ENCODE data around the gene GPC6. TPM values are rescaled to one million over a fixed set of nuclear protein-coding genes. Genes with fewer than 3 reads are reported as not detected.

The GPC6 gene
- total and polyA plus RNA-seq, 9 of the 15 experiments (the other 6 are each of a cell fraction or from before 2014, with no cell fraction given), result under 0.01 to 0.20 (median 0.01) TPM; not detected in 4

DNA sequence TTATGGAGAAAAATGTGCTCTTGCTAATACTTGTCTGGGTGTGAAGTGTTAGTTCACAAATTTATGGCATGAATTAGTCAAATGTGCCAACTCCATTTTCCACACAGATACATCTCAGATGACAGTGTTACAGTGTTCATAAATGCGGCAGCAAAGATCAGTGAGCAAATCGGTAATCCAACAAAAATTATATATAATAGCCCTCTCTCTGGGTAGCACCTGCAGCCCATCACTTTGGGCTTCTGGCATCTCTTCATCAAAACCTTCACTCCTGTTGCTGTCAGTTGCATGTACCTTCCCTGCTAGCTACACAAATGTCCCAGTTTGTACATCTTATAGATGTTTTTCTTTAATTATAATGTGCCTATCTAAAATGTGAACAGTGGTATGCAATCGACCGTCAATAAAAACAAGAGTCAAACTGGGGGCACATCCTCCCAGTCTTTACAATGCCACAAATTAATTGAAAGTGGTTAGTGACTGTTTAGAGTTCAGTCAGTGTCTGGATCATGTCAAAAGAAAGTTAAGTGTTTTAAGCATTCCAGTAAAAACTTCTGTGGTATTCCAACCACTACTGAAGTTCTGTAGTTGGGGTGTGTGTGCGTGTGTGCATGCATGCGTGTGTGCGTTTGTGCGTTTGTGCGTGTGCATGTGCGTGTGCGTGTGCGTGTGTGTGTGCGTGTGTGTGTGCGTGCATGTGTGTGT is 804.0 kb downstream of the GPC6 start:
- in situ Hi-C loops (cut with MboI) (no loop called here), intact Hi-C loops (cut with micrococcal nuclease) (no loop called here)
- Histone ChIP-seq H4K20me1 (replicated peaks; ENCODE audit: control insufficient read depth, insufficient read depth, low read length) (no peaks in the 10 kb centered on the region), H3K27ac (ENCODE audit: extremely low read depth, low read depth, low read length) (no peak overlapping the region), H3K27me3 (ENCODE audit: control insufficient read depth in 2 of 2, insufficient read depth in 2 of 2, low read length in 2 of 2) (no peaks in the 10 kb centered on the region), H2AFZ (ENCODE audit: low read depth, low read length) (no peak overlapping the region), H3K4me2 (ENCODE audit: insufficient read depth, low read length) (no peak overlapping the region), H3K4me1 (replicated peaks in 1 of 2; ENCODE audit: control insufficient read depth in 2 of 2, insufficient read depth in 2 of 2, low read length in 2 of 2) (no peaks in the 10 kb centered on the region), H3K4me3 (no peak overlapping the region), H3K9me1 (ENCODE audit: control insufficient read depth, insufficient read depth, low read length) (no peaks in the 10 kb centered on the region), H3K36me3 (ENCODE audit: control insufficient read depth, insufficient read depth, low read length) (no peaks in the 10 kb centered on the region), H3K9ac (ENCODE audit: insufficient read depth in 1 of 2, low read depth in 2 of 2, low read length in 2 of 2) (no peak overlapping the region), H3K79me2 (ENCODE audit: control insufficient read depth, insufficient read depth, low read length) (no peaks in the 10 kb centered on the region), H3K9me3 (replicated peaks; ENCODE audit: control insufficient read depth, insufficient read depth, low read depth, low read length) (no peaks in the 10 kb centered on the region)
- TF ChIP-seq TEAD4 (IDR thresholded peaks at IDR 0.05; ENCODE audit: low read length), result no peak
- TF ChIP-seq TEAD4 (CRISPR knock-in tag; IDR thresholded peaks at IDR 0.05; ENCODE audit: borderline replicate concordance), result no peak
- TF ChIP-seq, protein P1, sequence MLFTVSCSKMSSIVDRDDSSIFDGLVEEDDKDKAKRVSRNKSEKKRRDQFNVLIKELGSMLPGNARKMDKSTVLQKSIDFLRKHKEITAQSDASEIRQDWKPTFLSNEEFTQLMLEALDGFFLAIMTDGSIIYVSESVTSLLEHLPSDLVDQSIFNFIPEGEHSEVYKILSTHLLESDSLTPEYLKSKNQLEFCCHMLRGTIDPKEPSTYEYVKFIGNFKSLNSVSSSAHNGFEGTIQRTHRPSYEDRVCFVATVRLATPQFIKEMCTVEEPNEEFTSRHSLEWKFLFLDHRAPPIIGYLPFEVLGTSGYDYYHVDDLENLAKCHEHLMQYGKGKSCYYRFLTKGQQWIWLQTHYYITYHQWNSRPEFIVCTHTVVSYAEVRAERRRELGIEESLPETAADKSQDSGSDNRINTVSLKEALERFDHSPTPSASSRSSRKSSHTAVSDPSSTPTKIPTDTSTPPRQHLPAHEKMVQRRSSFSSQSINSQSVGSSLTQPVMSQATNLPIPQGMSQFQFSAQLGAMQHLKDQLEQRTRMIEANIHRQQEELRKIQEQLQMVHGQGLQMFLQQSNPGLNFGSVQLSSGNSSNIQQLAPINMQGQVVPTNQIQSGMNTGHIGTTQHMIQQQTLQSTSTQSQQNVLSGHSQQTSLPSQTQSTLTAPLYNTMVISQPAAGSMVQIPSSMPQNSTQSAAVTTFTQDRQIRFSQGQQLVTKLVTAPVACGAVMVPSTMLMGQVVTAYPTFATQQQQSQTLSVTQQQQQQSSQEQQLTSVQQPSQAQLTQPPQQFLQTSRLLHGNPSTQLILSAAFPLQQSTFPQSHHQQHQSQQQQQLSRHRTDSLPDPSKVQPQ (CRISPR knock-in tag; IDR thresholded peaks at IDR 0.05; ENCODE audit: borderline replicate concordance), result no peak
- no peak for TF ChIP-seq CSDE1 (IDR thresholded peaks at IDR 0.05)
- TF ChIP-seq RCOR1 (IDR thresholded peaks at IDR 0.05; ENCODE audit: borderline replicate concordance in 1 of 2, low read depth in 2 of 2, low read length in 2 of 2), result no peak
- TF ChIP-seq NCOA1 (IDR thresholded peaks at IDR 0.05; ENCODE audit: low read depth), result no peak
- no peak for TF ChIP-seq POLR2AphosphoS2 (IDR thresholded peaks at IDR 0.05; ENCODE audit: low read length)
- TF ChIP-seq, protein P2, sequence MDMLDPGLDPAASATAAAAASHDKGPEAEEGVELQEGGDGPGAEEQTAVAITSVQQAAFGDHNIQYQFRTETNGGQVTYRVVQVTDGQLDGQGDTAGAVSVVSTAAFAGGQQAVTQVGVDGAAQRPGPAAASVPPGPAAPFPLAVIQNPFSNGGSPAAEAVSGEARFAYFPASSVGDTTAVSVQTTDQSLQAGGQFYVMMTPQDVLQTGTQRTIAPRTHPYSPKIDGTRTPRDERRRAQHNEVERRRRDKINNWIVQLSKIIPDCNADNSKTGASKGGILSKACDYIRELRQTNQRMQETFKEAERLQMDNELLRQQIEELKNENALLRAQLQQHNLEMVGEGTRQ (CRISPR knock-in tag; IDR thresholded peaks at IDR 0.05), result no peak
- TF ChIP-seq, protein P3, sequence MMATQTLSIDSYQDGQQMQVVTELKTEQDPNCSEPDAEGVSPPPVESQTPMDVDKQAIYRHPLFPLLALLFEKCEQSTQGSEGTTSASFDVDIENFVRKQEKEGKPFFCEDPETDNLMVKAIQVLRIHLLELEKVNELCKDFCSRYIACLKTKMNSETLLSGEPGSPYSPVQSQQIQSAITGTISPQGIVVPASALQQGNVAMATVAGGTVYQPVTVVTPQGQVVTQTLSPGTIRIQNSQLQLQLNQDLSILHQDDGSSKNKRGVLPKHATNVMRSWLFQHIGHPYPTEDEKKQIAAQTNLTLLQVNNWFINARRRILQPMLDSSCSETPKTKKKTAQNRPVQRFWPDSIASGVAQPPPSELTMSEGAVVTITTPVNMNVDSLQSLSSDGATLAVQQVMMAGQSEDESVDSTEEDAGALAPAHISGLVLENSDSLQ (IDR thresholded peaks at IDR 0.05), result no peak
- TF ChIP-seq ZNF444 (CRISPR knock-in tag; IDR thresholded peaks at IDR 0.05), result no peak
- TF ChIP-seq, protein P4, sequence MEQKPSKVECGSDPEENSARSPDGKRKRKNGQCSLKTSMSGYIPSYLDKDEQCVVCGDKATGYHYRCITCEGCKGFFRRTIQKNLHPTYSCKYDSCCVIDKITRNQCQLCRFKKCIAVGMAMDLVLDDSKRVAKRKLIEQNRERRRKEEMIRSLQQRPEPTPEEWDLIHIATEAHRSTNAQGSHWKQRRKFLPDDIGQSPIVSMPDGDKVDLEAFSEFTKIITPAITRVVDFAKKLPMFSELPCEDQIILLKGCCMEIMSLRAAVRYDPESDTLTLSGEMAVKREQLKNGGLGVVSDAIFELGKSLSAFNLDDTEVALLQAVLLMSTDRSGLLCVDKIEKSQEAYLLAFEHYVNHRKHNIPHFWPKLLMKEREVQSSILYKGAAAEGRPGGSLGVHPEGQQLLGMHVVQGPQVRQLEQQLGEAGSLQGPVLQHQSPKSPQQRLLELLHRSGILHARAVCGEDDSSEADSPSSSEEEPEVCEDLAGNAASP (IDR thresholded peaks at IDR 0.05), result no peak
- TF ChIP-seq, protein P5, sequence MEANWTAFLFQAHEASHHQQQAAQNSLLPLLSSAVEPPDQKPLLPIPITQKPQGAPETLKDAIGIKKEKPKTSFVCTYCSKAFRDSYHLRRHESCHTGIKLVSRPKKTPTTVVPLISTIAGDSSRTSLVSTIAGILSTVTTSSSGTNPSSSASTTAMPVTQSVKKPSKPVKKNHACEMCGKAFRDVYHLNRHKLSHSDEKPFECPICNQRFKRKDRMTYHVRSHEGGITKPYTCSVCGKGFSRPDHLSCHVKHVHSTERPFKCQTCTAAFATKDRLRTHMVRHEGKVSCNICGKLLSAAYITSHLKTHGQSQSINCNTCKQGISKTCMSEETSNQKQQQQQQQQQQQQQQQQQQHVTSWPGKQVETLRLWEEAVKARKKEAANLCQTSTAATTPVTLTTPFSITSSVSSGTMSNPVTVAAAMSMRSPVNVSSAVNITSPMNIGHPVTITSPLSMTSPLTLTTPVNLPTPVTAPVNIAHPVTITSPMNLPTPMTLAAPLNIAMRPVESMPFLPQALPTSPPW (CRISPR knock-in tag; IDR thresholded peaks at IDR 0.05), result no peak
- TF ChIP-seq ZNF778 (CRISPR knock-in tag; IDR thresholded peaks at IDR 0.05), result no peak
- no peak for TF ChIP-seq ELF2 (CRISPR knock-in tag; IDR thresholded peaks at IDR 0.05)
- CTCF ChIA-PET (ENCODE audit: low intra/inter-chr PET ratio), result no interaction called here
- POLR2A ChIA-PET, result no interaction called here
- DNase-seq (ENCODE audit: extremely low read depth in 1 of 4, low spot score in 3 of 4) (no peak), ATAC-seq (no peak), FAIRE-seq (no peak)
- BruUV-seq (replicated peaks), result no TSS peak
- 15% methylated on average over 14 of the region's 14 CpGs for WGBS (ENCODE audit: insufficient coverage, low coverage, missing lambda C conversion rate)
